Hematopoietic multipotent progenitor cell (in vitro differentiated cells): ENCODE measurements around the gene DDA1. TPM values are rescaled to one million over a fixed set of nuclear protein-coding genes. Genes with fewer than 3 reads are reported as not detected.

Experiments
- DNase-seq, 3 donors: peaks; one replicate each; pipeline ENCODE4 v3.0.0-alpha.2; 2011 to 2015; ENCODE audit warnings: low read depth in 2 of 3, low spot score in 2 of 3
- total RNA-seq: library from RNA; depleted of rRNA; stranded (reverse); fragments of >200 nt; gene quantifications from one replicate; pipeline ENCODE4 v1.2.3, GENCODE V29; 2012

Gene DDA1
- total RNA-seq, 1 donor, result 12.4 TPM

DNA sequence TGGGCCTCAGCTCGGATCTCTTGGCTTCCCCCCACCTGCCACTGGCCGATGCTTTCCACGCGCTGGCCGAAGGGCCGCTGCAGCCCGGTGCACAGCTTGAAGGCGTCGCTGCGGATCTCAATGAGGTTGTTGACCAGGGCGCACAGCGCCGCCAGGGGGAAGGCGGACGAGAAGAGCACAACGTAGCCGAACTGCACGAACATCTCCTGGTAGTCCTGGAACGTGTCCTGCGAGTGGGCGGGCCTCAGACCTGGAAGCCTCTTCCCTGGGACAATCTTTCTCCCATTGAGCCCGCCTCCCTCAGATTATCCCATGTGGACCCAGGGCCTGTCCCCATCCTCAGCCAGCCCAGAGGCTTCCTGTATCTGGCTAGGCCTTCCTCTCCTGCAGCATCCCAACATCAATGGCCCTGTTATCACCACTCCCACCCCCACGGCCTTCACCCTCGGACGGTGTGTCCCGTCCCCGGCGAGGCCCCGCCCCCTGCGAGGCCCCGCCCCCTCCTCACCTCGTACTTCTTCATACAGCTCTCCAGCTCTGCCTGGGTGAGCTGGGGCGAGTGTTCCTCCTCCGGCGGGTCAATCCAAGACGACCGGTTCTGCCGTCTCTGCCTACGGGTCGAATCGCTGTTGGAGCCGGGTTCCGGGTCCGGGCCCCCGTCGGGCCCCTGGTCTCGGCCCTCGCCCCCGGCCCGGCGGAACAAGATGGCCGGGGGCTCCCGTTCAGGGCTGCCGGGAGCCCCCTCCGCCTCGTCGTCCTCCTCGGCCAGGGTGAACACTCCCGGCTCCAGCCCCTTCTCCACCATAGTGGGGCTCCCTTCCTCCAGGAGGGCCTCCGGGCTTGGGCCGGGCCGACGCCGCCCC lies 18.5 kb downstream of the DDA1 start:
- DNase-seq, result peak in 2 of 3 donors; percentile 56 to 59

DNA sequence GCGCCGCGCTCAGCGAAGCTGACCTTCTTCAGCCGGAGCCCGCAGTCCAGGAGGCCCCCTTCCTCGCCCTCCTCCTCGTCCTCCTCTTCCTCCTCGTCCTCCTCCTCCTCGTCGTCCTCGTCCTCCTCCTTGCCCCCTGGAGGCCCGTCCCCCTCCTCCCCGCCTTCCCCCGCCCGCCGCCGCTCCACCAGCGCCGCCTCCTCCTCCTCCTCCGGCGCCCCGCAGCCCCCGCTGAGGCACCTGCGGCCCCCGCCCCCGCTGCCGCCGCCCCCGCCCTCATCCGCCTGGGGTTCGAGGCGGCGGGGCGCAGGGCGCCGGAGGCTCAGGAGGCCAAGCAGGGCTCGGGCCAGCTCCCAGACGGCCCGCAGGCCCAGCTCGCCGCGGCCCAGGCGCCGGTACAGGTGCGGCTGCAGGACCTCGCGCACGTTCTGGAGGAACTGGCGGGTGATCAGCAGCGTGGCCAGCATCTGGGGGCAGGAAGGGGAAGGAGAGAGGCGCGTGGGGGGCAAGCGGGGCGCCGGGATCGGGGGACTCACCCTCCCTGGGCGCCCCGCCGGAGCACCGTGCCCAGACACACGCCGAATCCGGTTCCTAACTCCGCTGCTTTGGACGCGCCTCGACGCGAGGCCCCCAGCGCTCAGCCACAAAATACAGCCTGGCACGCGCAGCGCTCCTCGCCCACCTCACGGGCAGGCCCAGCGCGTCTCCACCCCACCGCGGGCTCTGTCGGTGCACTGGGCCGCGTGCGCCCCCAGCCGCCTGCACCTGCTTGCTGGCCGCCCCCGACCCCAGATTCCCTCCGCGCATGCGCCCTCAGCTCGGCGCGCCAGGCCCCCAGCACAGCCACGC lies 19.4 kb downstream of the DDA1 start:
- peak in 1 of 3 donors; percentile 41 for DNase-seq

GRCh38 chr19:17329366-17330261 lies 20.3 kb downstream of the DDA1 start:
- no peak for DNase-seq

DNA sequence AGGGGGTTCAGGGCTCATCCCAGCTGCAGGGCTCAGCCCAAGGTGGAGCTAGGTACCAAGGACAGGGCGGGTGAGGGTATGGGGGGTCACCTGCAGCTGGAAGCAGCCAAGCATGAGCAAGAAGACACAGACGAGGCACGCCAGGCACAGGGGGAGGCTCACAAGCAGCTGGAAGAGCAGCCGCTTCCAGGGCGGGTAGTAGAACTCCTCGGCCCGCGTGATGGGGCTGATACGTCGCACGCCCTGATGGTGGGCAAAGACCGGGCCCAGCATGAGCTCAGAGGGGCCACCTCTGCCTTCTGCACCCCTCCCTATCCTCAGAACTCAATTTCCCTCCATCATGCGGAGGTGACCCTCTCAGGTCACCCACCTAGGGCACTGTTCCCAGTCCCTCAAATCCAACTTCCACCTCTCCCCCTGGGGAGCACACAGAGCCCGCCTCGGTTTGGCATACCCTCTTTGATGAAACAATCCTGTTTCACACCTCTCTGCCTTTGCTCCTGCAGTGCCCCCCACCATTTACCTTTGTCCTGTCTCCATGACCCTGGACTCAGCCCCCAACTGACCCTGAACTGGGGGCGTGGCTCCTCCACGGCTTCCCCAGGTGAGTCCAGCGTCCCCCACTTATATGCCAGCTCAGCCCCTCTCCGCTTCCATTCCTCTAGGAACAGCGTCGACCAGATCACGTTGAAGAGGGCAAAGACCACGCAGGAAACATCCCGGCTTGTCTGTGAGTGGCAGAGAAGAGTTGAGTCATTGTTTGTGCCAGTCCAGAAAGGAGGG lies 21.1 kb downstream of the DDA1 start:
- no peak for DNase-seq

- DNase-seq, result no peak
These were observed 21.7 kb downstream of the DDA1 start for GRCh38 chr19:17331045-17331558.

DNA sequence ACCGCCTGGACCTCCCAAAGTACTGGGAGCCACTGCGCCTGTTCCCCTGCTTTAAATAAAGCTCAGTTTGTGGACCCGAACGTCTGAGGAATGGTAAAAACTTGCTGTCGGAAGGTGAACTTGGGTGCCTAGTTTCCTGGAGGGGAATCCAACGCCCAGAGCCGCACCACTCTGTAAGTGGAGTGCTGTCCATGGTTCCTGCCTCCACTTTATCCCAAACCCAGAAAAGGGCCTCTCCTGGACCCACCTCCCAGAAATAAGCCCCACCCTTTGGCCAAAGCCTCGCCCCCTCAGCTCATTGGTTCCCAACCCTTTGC lies 23.0 kb downstream of the DDA1 start:
- no peak for DNase-seq

- peak in 2 of 3 donors; percentile 71 to 72 for DNase-seq
These were observed 23.6 kb downstream of the DDA1 start for GRCh38 chr19:17332677-17333581.

- peak in 2 of 3 donors; percentile 82 to 90 for DNase-seq
These were observed 24.4 kb downstream of the DDA1 start for GRCh38 chr19:17333611-17334413.

GRCh38 chr19:17334414-17335409 lies 25.3 kb downstream of the DDA1 start, which contains the start of gene ANO8:
TSS of gene ANO8 (minus strand) at chr19:17334855. CDS start at chr19:17334670, 185 bp downstream.
- DNase-seq, result peak; percentile 76 to 98 (median 96)

DNA sequence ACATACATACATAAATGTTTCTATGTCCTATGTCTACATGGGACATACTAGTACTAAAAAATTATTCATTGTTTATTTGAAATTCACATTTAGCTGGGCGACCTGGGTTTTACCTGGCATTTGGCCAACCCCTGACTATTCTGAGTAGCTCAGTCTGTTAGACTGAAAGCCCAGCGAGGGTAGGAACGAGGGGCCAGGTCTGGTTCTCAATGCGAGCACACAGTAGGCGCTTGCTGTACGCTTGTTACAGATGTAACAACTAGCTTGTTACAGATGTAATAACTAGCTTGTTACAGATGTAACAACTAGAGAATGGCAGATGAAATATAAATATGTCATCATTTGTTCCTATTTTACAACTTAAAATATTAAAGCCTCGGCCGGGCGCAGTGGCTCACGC lies 26.2 kb downstream of the DDA1 start:
- DNase-seq, result no peak

- peak; percentile 83 to 99 (median 97) for DNase-seq
These were observed 27.7 kb downstream of the DDA1 start, which contains the start of gene GTPBP3 for GRCh38 chr19:17336872-17337674. TSS of gene GTPBP3 (plus strand) at chr19:17337553. CDS start at chr19:17337612, 59 bp downstream.

GRCh38 chr19:17337675-17338432 lies 28.5 kb downstream of the DDA1 start:
- DNase-seq, result peak in 1 of 3 donors; percentile 34

GRCh38 chr19:17338433-17339078 lies 29.2 kb downstream of the DDA1 start:
- DNase-seq, result no peak

- no peak for DNase-seq
These were observed 29.9 kb downstream of the DDA1 start for GRCh38 chr19:17339088-17339741.
